ENCODE data around the gene PRR23E.

Gene PRR23E

DNA sequence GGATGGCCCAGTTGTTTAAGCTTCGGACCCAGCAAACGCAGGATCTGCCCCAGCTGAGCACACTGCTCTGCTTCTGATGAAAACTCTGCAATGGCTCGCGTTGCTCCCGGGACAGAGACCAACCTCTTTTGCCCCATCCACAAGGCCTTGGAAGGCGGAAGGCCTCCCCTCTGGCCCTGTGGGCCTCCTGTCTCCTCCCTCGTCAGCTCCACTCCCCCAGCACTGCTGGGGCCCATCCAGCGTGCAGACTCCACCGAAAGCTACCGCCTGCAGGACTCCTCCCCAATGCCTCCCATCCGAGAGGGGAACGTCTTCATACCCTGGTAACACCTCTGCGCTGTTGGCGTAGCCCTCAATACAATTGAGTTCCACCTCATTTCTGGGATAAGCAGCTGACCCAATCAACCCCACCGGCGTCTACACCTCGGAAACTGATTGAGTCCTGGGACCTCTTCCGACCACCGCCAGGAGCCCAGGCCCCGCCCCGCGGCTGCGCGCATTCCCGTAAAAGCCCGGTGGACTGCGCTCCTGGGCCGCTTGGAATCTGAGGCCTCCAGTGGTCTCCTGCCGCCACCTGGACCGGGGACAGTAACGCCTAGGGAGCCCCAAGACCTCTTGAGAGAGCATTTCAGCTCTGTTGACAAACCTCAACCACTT is at the start of gene PRR23E:
Gene PRR23E, plus strand, starts transcription at position 556 of the 657 bp plus-strand sequence. CDS start 3,555 bp downstream, outside the sequence.
- Mint-ChIP-seq H3K27ac (no peak within 1 kb of the TSS), H3K27me3 (peaks cover 8% of the 10 kb centered on the region), H3K9me3 (peaks cover 8% of the 10 kb centered on the region), H3K4me1 (no peaks in the 10 kb centered on the region), H3K4me3 (no peak within 1 kb of the TSS), H3K36me3 (no peaks in the 10 kb centered on the region)
- no peak for DNase-seq
- CTCF ChIA-PET, result no interaction called here

DNA sequence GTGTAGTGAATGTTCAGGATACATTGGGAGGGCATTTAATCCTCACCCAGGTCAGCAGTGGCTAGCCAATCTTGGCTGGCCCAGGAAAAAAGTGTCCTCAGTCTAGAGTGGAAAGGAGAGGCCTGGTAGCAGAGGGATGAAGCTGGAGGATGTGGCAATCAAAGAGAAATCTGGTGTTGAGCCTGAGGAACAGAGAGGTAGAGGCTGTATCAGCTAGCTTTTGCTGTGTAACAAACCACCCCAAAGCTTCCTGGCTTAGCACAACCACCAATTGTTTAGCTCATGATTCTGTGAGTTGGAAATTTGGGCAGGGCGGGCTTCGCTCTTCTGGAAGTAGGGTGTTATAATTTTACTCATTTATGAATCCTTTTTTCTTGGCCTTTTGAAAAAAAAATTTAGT is 49.8 kb upstream of the PRR23E start:
- Mint-ChIP-seq H3K36me3 (no peaks in the 10 kb centered on the region), H3K4me1 (no peaks in the 10 kb centered on the region), H3K4me3 (no peak overlapping the region), H3K27me3 (peaks cover 12% of the 10 kb centered on the region), H3K27ac (no peak overlapping the region), H3K9me3 (peaks cover 3% of the 10 kb centered on the region)
- DNase-seq, result no peak
- CTCF ChIA-PET, result no interaction called here

GRCh38 chr3:127144631-127145030 is 48.3 kb upstream of the PRR23E start:
- no peaks in the 10 kb centered on the region for H3K36me3 Mint-ChIP-seq
- no peak overlapping the region for H3K27ac Mint-ChIP-seq
- peaks cover 6% of the 10 kb centered on the region for H3K27me3 Mint-ChIP-seq
- DNase-seq, result no peak
- CTCF ChIA-PET, result no interaction called here
- peaks cover 3% of the 10 kb centered on the region for H3K9me3 Mint-ChIP-seq
- H3K4me1 Mint-ChIP-seq, result no peaks in the 10 kb centered on the region
- H3K4me3 Mint-ChIP-seq, result no peak overlapping the region

DNA sequence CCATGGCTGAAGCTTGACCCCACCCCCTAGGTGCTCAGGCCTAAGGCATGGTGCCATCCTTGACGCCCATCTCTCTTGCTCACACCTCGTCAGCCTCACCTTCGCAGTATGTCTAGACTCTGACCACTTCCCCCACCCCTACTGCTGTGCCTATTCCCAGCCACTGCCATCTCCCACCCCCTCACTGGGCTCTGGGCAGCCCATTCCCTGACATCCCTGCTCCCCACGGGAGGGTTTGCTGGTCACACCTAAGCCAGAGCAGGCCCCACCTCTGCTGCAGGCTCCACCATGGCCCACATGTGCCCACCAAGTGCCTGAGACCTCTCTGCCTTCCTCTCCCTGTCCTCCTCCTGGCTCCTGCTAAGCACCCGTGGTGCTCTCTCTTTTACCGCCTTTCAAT is 47.7 kb upstream of the PRR23E start:
- Mint-ChIP-seq H3K4me1 (no peaks in the 10 kb centered on the region), H3K36me3 (no peaks in the 10 kb centered on the region), H3K9me3 (peaks cover 3% of the 10 kb centered on the region), H3K27ac (no peak overlapping the region), H3K4me3 (no peak overlapping the region), H3K27me3 (peaks cover 4% of the 10 kb centered on the region)
- CTCF ChIA-PET, result no interaction called here
- DNase-seq, result no peak

GRCh38 chr3:127147291-127147885 is 45.5 kb upstream of the PRR23E start:
- no peaks in the 10 kb centered on the region for H3K27me3 Mint-ChIP-seq
- H3K27ac Mint-ChIP-seq, result no peak overlapping the region
- CTCF ChIA-PET, result no interaction called here
- no peaks in the 10 kb centered on the region for H3K4me1 Mint-ChIP-seq
- no peak for DNase-seq
- H3K36me3 Mint-ChIP-seq, result no peaks in the 10 kb centered on the region
- no peak overlapping the region for H3K4me3 Mint-ChIP-seq
- H3K9me3 Mint-ChIP-seq, result peaks cover 3% of the 10 kb centered on the region

GRCh38 chr3:127149621-127150310 is 43.2 kb upstream of the PRR23E start:
- Mint-ChIP-seq H3K27ac (no peak overlapping the region), H3K4me3 (no peak overlapping the region), H3K9me3 (no peaks in the 10 kb centered on the region), H3K4me1 (no peaks in the 10 kb centered on the region), H3K27me3 (no peaks in the 10 kb centered on the region), H3K36me3 (no peaks in the 10 kb centered on the region)
- CTCF ChIA-PET, result no interaction called here
- DNase-seq, result no peak

- Mint-ChIP-seq H3K27ac (no peak overlapping the region), H3K4me1 (no peaks in the 10 kb centered on the region), H3K36me3 (no peaks in the 10 kb centered on the region), H3K4me3 (no peak overlapping the region), H3K9me3 (no peaks in the 10 kb centered on the region), H3K27me3 (no peaks in the 10 kb centered on the region)
- CTCF ChIA-PET, result no interaction called here
- no peak for DNase-seq
Observed at GRCh38 chr3:127150513-127151250, 42.2 kb upstream of the PRR23E start.

- Mint-ChIP-seq H3K9me3 (no peaks in the 10 kb centered on the region), H3K27me3 (no peaks in the 10 kb centered on the region), H3K36me3 (no peaks in the 10 kb centered on the region), H3K4me1 (no peaks in the 10 kb centered on the region), H3K27ac (no peak overlapping the region), H3K4me3 (no peak overlapping the region)
- DNase-seq, result no peak
- CTCF ChIA-PET, result no interaction called here
Observed at GRCh38 chr3:127151251-127151564, 41.7 kb upstream of the PRR23E start.

DNA sequence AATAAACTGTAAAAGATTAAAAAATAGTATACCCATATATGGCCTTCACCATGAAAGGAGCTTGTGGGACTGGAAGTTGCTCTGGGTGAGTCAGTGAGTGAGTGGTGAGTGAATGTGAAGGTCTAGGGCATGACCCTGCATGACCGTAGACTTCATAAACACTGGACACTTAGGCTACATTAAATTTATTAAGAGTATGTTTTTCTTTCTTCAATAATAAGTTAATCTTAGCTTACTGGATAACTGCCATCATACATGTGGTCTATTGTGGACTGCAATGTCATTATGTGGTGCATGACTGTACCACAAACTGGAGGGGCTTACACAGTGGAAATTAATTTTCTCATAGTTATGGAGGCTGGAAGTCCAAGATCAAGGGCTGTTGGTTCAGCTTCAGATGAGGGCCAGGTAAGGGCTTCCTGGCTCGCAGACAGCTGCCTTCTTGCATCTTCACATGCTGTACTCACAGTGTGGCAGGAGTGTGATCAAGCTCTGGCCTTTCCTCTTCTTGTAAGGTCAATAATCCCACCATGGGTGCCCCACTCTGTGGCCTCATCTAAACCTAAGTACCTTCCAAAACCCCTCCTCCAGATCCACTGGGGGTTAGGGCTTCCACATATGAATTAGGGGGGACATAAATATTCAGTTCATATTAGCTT is 40.8 kb upstream of the PRR23E start:
- no peaks in the 10 kb centered on the region for H3K36me3 Mint-ChIP-seq
- no peaks in the 10 kb centered on the region for H3K27me3 Mint-ChIP-seq
- DNase-seq, result no peak

DNA sequence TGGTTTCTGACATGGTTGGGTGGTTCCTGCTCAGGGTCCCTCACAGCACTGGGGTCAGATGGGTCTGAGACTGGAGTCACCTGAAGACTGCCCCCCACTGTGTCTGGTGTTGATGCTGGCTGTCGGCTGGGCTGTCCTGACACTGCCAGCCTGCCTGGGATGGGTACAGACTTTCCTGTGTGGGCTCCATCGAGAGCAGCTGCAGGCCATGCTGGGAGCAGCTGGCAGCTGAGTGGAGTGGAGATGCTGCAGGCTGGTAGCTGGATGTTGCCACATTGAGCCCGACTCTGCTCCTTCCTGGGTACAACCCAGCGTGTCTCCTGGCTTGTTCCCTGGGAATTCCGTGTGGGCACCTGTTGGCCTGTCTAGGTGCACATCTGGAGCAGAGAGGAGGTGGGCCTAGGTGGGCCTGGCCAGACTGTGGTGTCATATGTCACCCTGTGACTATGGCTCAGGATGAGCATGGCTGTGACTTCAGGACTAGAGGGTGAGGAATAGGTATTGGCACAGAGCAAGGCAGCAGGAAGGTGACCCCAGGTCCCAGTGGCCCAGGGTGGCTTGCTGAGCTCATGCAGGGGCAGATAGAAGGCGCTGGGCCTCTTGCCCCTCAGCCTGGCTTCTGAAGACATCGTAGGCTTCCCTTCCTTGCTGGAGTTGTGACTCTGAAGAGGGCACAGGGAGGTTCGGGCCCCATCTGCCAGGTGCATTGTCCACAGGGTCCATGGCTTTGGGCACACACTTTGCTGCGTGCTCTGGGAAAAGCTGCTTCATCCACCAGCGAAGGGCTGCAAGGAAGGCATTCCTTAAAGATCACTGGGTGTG is 40.0 kb upstream of the PRR23E start:
- no peaks in the 10 kb centered on the region for H3K36me3 Mint-ChIP-seq
- H3K9me3 Mint-ChIP-seq, result no peaks in the 10 kb centered on the region
- H3K4me3 Mint-ChIP-seq, result no peak overlapping the region
- H3K4me1 Mint-ChIP-seq, result no peaks in the 10 kb centered on the region
- CTCF ChIA-PET, result no interaction called here
- no peaks in the 10 kb centered on the region for H3K27me3 Mint-ChIP-seq
- no peak for DNase-seq
- no peak overlapping the region for H3K27ac Mint-ChIP-seq

More for the DNA sequence above, 40.8 kb upstream of the PRR23E start:
- H3K27ac Mint-ChIP-seq, result no peak overlapping the region
- CTCF ChIA-PET, result no interaction called here
- H3K9me3 Mint-ChIP-seq, result no peaks in the 10 kb centered on the region
- H3K4me1 Mint-ChIP-seq, result no peaks in the 10 kb centered on the region
- no peak overlapping the region for H3K4me3 Mint-ChIP-seq

DNA sequence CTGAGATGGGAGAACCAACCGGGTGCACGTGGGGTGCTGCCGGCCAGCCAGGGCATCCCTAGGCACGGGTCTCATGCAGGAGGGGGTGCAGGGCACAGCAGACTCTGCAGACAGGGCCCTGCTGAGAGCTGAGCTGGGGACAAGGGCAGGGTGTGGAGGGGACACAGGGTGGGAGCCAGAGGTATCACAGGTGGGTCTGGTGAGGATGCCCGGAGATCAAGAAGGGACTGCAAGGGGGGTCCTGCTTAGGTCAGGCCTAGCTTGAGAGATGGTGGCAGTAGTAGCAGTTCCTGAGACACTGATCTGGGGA is 39.5 kb upstream of the PRR23E start:
- Mint-ChIP-seq H3K27ac (no peak overlapping the region), H3K9me3 (no peaks in the 10 kb centered on the region), H3K36me3 (no peaks in the 10 kb centered on the region), H3K27me3 (no peaks in the 10 kb centered on the region), H3K4me3 (no peak overlapping the region), H3K4me1 (no peaks in the 10 kb centered on the region)
- CTCF ChIA-PET, result no interaction called here
- no peak for DNase-seq

DNA sequence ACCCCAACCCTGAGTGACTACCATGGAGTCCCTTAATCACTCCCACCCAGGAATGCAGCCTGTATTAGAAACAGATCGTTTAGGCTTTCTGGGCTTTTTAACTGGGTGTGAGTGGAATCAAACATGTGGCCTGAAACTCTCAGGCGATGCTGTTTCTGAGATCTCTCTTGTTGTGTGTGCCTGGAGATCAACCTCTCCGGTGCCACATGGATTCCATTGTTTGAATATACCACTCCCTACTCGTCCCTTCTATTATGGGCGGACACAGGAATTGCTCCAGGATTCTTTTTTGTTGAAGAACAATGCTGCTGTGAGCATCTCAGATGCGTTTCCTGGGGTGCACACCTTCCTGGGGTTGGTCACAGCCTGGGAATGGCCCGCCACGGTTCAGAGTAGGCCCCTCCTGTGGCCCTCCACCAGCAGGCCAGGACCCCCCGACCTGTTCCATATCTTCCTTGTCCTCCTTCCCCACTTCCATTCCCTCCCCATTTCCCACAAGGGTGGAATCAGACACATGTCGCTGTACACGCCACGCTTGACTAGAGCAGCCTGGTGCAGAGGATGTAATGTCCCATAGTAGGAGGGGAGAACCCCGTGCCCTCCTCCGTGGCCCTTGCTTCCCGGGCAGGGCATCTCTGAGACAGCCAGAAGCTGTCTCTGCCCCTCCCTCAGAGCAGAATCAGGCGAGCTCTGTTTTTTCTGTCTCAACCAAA is 36.4 kb upstream of the PRR23E start:
- H3K4me1 Mint-ChIP-seq, result no peaks in the 10 kb centered on the region
- H3K4me3 Mint-ChIP-seq, result no peak overlapping the region
- H3K27ac Mint-ChIP-seq, result no peak overlapping the region
- H3K9me3 Mint-ChIP-seq, result no peaks in the 10 kb centered on the region
- no peak for DNase-seq
- no peaks in the 10 kb centered on the region for H3K27me3 Mint-ChIP-seq
- H3K36me3 Mint-ChIP-seq, result no peaks in the 10 kb centered on the region
- CTCF ChIA-PET, result interaction anchor here (0.9 kb wide), 1 partner anchor 517 kb away, joined by 3 read pairs; no protein-coding TSS in a partner anchor

DNA sequence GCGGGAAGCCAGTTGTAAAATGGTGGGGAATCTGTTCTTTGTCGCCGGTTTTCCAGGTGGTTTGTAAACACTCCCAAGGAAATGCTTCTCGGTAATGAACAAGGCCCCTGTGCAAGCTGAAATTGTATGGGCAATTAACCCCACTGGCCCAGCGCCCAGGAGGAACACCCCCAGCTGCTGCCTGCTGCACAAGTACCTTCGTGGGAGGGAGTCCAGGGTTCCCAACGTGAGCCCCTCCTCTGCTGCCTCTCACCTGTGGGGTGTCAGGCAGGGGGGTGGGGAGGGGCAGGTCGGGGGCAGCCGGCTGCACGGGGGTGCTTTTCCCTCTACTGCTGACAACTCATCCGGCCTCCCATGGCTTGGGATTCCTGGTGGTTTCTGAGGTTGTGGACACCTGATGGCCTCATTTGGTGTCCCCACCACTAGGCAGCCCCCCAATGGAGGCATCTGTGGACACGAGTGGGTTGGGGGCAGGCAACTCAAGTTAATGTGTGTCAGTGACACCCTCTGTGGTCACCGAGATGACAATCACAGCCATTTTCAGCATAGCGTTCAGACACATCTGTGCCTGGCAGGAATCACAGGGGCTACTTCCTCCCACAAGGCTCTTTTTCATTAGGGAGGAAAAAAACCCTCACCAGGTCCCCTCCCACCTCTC is 35.6 kb upstream of the PRR23E start:
- Mint-ChIP-seq H3K4me1 (no peaks in the 10 kb centered on the region), H3K27me3 (no peaks in the 10 kb centered on the region), H3K27ac (no peak overlapping the region), H3K9me3 (no peaks in the 10 kb centered on the region), H3K4me3 (no peak overlapping the region), H3K36me3 (no peaks in the 10 kb centered on the region)
- CTCF ChIA-PET, result interaction anchor here (0.9 kb wide), 1 partner anchor 518 kb away, joined by 3 read pairs; no protein-coding TSS in a partner anchor
- no peak for DNase-seq

Data from activated naive CD4-positive, alpha-beta T cell treated with anti-CD3 and anti-CD28 coated beads, Interleukin-2, amount 10 ng/mL, durations not matched to agents 7 days and 5 days (primary cell).